Heart left ventricle (tissue), 16 donors: ENCODE results near the gene INHBC. TPM values are rescaled to one million over a fixed set of nuclear protein-coding genes. Genes with fewer than 3 reads are reported as not detected.

Experiments used
- ATAC-seq, 4 donors: fragments of 200-7000 bp; cut with Tn5 transposase; one replicate each; pipeline ENCODE4 v1.9.1; 2020 to 2022; ENCODE audit warnings: moderate library complexity in 4 of 4, mild to moderate bottlenecking in 3 of 4, moderate number of reproducible peaks in 1 of 4
- DNase-seq, 5 donors: peaks; one replicate each; pipeline ENCODE4 v3.0.0-alpha.2; 2020
- H3K27ac ChIP-seq, 12 donors: fragments of 200-600 bp; sonication (generic) in 4 of 12; one replicate each; pipeline versions ENCODE4 v1.5.0 to v1.8.0; 2016 to 2022; ENCODE audit warnings: mild to moderate bottlenecking in 2 of 12
- H3K27me3 ChIP-seq, 9 donors: fragments of 200-600 bp; sonication (generic) in 2 of 9; one replicate each; pipeline versions ENCODE4 v1.5.1 to v1.8.0; 2016 to 2022; ENCODE audit warnings: mild to moderate bottlenecking in 3 of 9
- H3K36me3 ChIP-seq, 9 donors: fragments of 200-600 bp; sonication (generic) in 2 of 9; one replicate each; pipeline versions ENCODE4 v1.5.0 to v1.8.0; 2018 to 2022; ENCODE audit warnings: mild to moderate bottlenecking in 2 of 9
- H3K4me1 ChIP-seq, 12 donors: fragments of 200-600 bp; sonication (generic) in 4 of 12; one replicate each; pipeline versions ENCODE4 v1.5.0 to v1.8.0; 2016 to 2022; ENCODE audit warnings: mild to moderate bottlenecking in 3 of 12
- H3K4me3 ChIP-seq, 12 donors: fragments of 200-600 bp; sonication (generic) in 4 of 12; one replicate each; pipeline versions ENCODE4 v1.5.0 to v1.8.0; 2017 to 2022; ENCODE audit warnings: mild to moderate bottlenecking in 9 of 12, moderate library complexity in 4 of 12
- H3K9me3 ChIP-seq, 12 donors: fragments of 200-600 bp; sonication (generic) in 4 of 12; one replicate each; pipeline versions ENCODE4 v1.5.0 to v1.8.0; 2016 to 2022; ENCODE audit warnings: mild to moderate bottlenecking in 1 of 12
- CTCF ChIP-seq, 12 donors: fragments of 200-600 bp; sonication (generic) in 4 of 12; IDR thresholded peaks; one replicate each; pipeline versions ENCODE4 v1.5.0 to v1.8.0; 2018 to 2022; ENCODE audit warnings: antibody characterized with exemption in 12 of 12, mild to moderate bottlenecking in 5 of 12
- POLR2A ChIP-seq, 2 donors: fragments of 450-650 bp; IDR thresholded peaks; one replicate each; pipeline ENCODE4 v1.6.1; 2017; ENCODE audit warnings: antibody characterized with exemption in 2 of 2, mild to moderate bottlenecking in 2 of 2, moderate library complexity in 2 of 2
- WGBS, 4 donors: extraction: QIAGEN DNeasy Blood & Tissue Kit in 2 of 4; methylation state at CpG; one replicate each; pipeline versions ENCODE4 v1.1.5 to v1.1.7; 2013 to 2018; 5-methylcytosine and 5-hydroxymethylcytosine counted together
- intact Hi-C, 10 donors: fragments of 100-400 bp; cut with DNase I; formaldehyde crosslinking; loops; one replicate each; pipeline versions ENCODE4 v1.11.1 to v1.14.2; 2022
- polyA plus RNA-seq, 2 donors: library from polyadenylated mRNA; stranded (reverse); fragments of 200-250 nt; gene quantifications; one replicate each; pipeline ENCODE4 v1.2.3, GENCODE V29; 2013
- total RNA-seq, 9 donors: library from RNA; depleted of rRNA in 2 of 9; stranded (reverse); fragments of >200 nt in 2 of 9; fragmentation: NEBNext Ultra II Directional in 3 of 9; extraction: Animal tissue kit (Norgen Biotek cat#: 25700) in 3 of 9; gene quantifications; one replicate each; pipeline versions ENCODE4 v1.1.0 to v1.2.4, GENCODE V29; 2016 to 2023
- donor health status: ischemic (EF 13 %, LVEDD 7.1; RV severe dilation, severe dysfunction).
- donor health status: healthy with polysubstance abuse.
- donor health status: DM: no; HTN: yes; CAD: no.
- donor health status: DM: no; HTN: no; CAD: no.
- donor health status: ischemic (EF 25% LVEDD 6.9; RV normal size, moderate dysfunction).
- donor health status: ischemic (EF 25% LVEDD 5.7; RV mildly dilated, moderate dysfunction).
- donor health status: healthy.
- donor health status: DM: yes; HTN: yes; CAD: no.
- donor health status: ischemic (EF 35%, LVEDD 5.7; RV mildly dilated, moderate dysfunction).
- donor health status: nonischemic (EF 11% LVEDD 7.7; RV severe dilation, severe dysfunction).
- donor health status: DM: yes; HTN: yes; CAD: no.
- donor health status: PGD.
- donor health status: ischemic (EF 29% LVEDD 5.4; RV normal size, mild dysfunction).
- donor health status: nonischemic (EF 23%, LVEDD 6.1; RV moderate dilation, normal function).

Gene INHBC
- total and polyA plus RNA-seq, 11 donors, result 0.03 to 0.27 TPM; not detected in 9

- DNase-seq, result peak in 1 of 5 donors; percentile 31
- TF ChIP-seq CTCF (IDR thresholded peaks at IDR 0.05) (no peak), POLR2A (IDR thresholded peaks at IDR 0.05) (no peak)
- H3K9me3 ChIP-seq, result no peaks in the 10 kb centered on the region
- H3K4me3 ChIP-seq, result peak overlapping the region in 10 of 12 donors; percentile 8 to 68 (median 40)
- 66 to 71% (median 68%) methylated on average over 12 of the region's 12 CpGs for WGBS, 4 donors
- H3K27me3 ChIP-seq, result peaks cover 14 to 57% (median 32%) of the 10 kb centered on the region in 9 donors
- peaks cover 0 to 23% (median 0%) of the 10 kb centered on the region in 9 donors for H3K36me3 ChIP-seq
- intact Hi-C loops, result no loop called here
- peaks cover 0 to 57% (median 15%) of the 10 kb centered on the region in 12 donors for H3K4me1 ChIP-seq
- peak in 3 of 4 donors; percentile 35 to 46 (median 42) for ATAC-seq
- H3K27ac ChIP-seq, result peak overlapping the region in 11 of 12 donors; percentile 7 to 94 (median 35)
Observed at GRCh38 chr12:57477710-57478681, 43.4 kb downstream of the INHBC start.

GRCh38 chr12:57479043-57479375 lies 44.4 kb downstream of the INHBC start:
- intact Hi-C loops, result no loop called here
- H3K36me3 ChIP-seq, result peaks cover 0 to 13% (median 0%) of the 10 kb centered on the region in 9 donors
- DNase-seq (no peak), ATAC-seq (no peak)
- peak overlapping the region in 2 of 12 donors; percentile 50 to 68 for H3K4me3 ChIP-seq
- peaks cover 0 to 56% (median 15%) of the 10 kb centered on the region in 12 donors for H3K4me1 ChIP-seq
- no peak for TF ChIP-seq POLR2A (IDR thresholded peaks at IDR 0.05)
- no peak for TF ChIP-seq CTCF (IDR thresholded peaks at IDR 0.05)
- H3K27ac ChIP-seq, result peak overlapping the region in 5 of 12 donors; percentile 4 to 94 (median 59)
- H3K27me3 ChIP-seq, result peaks cover 14 to 46% (median 24%) of the 10 kb centered on the region in 9 donors
- 82 to 92% (median 85%) methylated on average over 9 to 10 of the region's 10 CpGs for WGBS, 4 donors
- H3K9me3 ChIP-seq, result no peaks in the 10 kb centered on the region

GRCh38 chr12:57479376-57480115 lies 45.0 kb downstream of the INHBC start, which contains the start of gene ARHGAP9:
Gene ARHGAP9 (minus strand): TSS chr12:57479866. CDS start chr12:57479406, 460 bp downstream.
- Histone ChIP-seq H3K9me3 (no peaks in the 10 kb centered on the region), H3K36me3 (peaks cover 0 to 8% (median 0%) of the 10 kb centered on the region in 9 donors), H3K4me3 (peak within 1 kb of the TSS in 2 of 12 donors; percentile 50 to 68), H3K4me1 (peaks cover 0 to 50% (median 15%) of the 10 kb centered on the region in 12 donors), H3K27ac (peak within 1 kb of the TSS in 5 of 12 donors; percentile 4 to 94 (median 62)), H3K27me3 (peaks cover 12 to 41% (median 22%) of the 10 kb centered on the region in 9 donors)
- intact Hi-C loops, result no loop called here
- TF ChIP-seq POLR2A (IDR thresholded peaks at IDR 0.05) (no peak), CTCF (IDR thresholded peaks at IDR 0.05) (no peak)
- WGBS, 4 donors, result 69 to 79% (median 75%) methylated on average over 6 of the region's 6 CpGs
- ATAC-seq (peak in 1 of 4 donors; percentile 31), DNase-seq (no peak)
